CD4-positive, alpha-beta T cell treated with Interleukin-21 for 1 hour (primary cell): Measurements from ENCODE around the gene CCT3.
"Not testable (repeated sequence)": the region's sequence is repeated elsewhere in the genome, so short reads cannot be mapped to it uniquely, and the experiment has no call there.

ENCODE experiments used
- DNase-seq: peaks from one replicate; pipeline ENCODE4 v3.0.0-alpha.2; 2020

Gene CCT3

GRCh38 chr1:156368157-156368658 is 30.1 kb upstream of the CCT3 start:
- DNase-seq, result no peak

- no peak for DNase-seq
Observed at GRCh38 chr1:156367383-156368156, 29.5 kb upstream of the CCT3 start.

GRCh38 chr1:156366378-156367166 is 28.5 kb upstream of the CCT3 start:
- DNase-seq, result no peak

GRCh38 chr1:156365754-156366153 is 27.7 kb upstream of the CCT3 start:
- no peak for DNase-seq

DNA sequence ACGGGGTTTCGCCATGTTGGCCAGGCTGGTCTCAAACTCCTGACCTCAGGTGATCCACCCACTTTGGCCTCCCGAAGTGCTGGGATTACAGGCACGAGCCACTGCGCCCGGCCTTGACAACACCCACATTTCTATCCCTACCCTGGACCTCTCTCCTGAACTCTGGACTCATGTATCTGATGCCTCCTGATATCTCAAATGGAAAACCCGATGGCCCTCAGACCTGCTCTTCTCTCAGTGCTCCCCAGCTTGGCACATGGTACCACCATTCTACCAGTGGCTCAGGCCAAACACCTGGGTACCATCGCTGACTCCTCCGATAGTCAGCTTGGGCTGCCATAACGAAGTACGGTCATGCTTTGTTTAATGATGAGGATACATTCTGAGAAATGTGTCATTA is 22.4 kb upstream of the CCT3 start:
- DNase-seq, result no peak

- DNase-seq, result no peak
Observed at GRCh38 chr1:156359973-156360372, 21.9 kb upstream of the CCT3 start.

DNA sequence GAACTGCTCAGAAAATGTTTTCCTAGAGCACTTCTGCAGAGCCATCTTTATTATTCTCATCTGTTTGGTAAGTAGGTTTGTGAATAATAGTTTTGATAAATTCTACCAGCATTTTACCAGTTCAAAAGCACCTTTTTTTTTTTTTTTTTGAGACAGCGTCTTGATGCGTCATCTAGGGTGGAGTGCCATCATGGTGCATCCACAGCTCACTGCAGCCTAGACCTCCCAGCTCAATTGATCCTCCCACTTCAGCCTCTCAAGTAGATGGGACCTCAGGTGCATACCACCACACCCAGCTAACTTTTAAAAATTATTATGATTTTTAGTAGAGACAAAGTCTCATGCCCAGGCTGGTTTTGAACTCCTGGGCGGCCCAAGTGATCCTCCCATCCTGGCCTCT is 21.2 kb upstream of the CCT3 start:
- no peak for DNase-seq

DNA sequence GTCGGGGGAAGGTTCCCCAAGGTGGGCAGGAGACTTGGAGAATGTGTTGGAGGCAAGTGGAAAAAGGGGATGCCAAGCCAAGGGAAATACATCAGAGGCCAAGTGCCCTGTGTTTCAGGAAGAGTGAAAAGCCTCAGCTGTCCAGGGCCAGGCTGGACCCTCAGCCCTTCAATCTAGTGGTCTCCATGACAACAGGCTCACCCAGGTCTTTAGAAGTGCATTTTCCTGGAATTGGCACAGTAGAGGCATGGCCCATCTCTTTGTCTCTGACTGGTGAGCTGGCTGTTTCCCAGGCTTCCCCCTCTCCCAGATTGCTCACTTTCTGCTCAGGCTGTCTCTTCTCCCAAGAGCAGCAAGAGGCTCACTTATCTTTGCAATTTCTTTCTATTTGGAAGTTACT is 20.5 kb upstream of the CCT3 start:
- no peak for DNase-seq

GRCh38 chr1:156357977-156358376 is 19.9 kb upstream of the CCT3 start:
- no peak for DNase-seq

- DNase-seq, result peak; percentile 73
Observed at GRCh38 chr1:156356875-156357534, 18.9 kb upstream of the CCT3 start.

- DNase-seq, result no peak
Observed at GRCh38 chr1:156356262-156356874, 18.3 kb upstream of the CCT3 start.

- DNase-seq, result not testable (repeated sequence)
Observed at GRCh38 chr1:156352481-156352880, 14.4 kb upstream of the CCT3 start.

DNA sequence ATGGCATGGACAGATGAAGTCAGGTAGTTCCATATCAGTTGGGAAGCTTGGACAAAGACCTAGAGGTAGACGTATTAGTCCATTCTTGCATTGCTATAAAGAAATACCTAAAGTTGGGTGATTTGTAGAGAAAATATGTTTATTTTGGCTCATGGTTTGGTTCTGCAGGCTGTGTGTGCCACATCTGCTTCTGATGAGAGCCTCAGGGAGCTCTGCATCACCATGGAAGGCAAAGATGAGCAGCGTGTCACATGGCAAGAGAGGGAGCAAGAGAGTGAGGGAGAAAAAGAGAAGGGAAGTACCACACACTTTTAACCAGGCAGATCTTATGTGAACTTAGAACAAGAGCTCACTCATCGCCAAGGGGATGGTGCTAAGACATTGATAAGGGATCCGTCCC is 9.2 kb upstream of the CCT3 start:
- DNase-seq, result no peak

DNA sequence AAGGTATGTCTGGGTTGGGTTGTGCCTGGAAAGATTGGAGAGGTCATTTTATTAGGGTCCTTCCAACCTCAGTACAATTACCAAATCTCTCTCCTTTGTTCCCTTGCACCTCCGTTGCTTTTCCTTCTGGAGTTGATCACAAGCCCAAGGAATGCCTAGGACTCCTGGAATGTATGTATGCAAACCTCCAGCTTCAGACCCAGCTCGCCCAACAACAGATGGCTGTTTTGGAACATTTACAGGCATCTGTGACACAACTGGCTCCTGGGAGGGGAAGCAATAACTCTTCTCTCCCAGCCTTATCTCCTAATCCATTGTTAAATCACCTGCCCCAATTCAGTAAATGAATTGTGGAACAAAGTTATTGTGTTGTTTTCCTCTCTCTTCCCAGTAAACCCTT is 8.5 kb upstream of the CCT3 start:
- no peak for DNase-seq

DNA sequence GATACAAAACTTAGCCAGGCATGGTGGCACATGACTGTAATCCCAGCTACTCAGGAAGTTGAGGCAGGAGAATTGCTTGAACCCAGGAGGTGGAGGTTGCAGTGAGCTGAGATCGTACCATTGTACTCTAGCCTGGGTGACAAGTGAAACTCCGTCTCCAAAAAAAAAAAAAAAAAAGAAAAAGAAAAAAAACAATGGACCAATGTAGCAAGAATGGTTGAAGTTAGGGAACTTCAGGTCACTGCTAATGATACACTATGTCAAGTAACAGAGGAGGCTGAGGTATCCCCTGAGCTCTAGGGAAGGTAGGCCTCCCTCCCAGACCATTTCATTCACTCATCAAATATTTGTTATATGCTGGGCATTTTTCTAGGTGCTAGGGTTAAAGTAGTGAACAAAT is 7.9 kb upstream of the CCT3 start:
- DNase-seq, result not testable (repeated sequence)

- no peak for DNase-seq
Observed at GRCh38 chr1:156344409-156344808, 6.3 kb upstream of the CCT3 start.

DNA sequence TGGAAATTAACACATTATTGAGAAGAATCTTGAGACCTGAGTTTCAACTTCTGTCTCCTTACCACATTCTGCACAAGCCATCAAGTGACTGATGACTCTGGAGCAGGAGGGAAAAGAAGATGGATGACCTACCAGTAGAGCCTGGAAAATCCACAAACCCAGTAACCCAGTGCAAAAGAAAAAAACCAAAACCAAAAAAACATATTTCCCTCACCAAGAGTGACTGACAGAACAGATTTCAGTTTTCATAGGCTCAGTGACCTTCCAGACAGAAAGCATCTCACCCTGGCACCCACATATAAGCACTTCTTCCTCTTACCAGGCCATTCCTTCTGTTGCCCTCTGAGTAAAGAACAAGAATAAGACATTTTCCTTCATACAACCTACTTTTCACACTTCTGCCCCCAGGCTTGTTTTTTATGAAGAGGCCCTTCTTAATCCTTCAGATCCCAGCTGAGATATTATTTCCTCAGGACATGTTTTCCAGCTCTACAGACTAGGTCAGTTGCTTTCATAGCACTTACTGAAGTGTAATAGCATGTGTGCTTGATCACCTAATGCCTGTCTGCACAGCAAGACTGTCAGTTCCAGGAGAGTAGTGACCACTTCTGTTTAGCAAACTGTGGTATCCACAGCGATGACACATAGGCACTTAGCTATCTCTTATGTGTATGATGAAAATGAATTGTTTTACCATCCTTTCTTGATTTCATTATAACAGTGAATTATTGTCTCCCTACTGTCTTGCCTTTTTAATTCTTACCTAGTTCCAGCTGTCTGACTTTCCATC is 4.3 kb upstream of the CCT3 start:
- no peak for DNase-seq

GRCh38 chr1:156337888-156338179 is 258 bp downstream of the CCT3 start:
- DNase-seq, result no peak

- no peak for DNase-seq
Observed at GRCh38 chr1:156337052-156337887, 822 bp downstream of the CCT3 start.

GRCh38 chr1:156336242-156336641 is 1.9 kb downstream of the CCT3 start:
- DNase-seq, result peak; percentile 17

DNA sequence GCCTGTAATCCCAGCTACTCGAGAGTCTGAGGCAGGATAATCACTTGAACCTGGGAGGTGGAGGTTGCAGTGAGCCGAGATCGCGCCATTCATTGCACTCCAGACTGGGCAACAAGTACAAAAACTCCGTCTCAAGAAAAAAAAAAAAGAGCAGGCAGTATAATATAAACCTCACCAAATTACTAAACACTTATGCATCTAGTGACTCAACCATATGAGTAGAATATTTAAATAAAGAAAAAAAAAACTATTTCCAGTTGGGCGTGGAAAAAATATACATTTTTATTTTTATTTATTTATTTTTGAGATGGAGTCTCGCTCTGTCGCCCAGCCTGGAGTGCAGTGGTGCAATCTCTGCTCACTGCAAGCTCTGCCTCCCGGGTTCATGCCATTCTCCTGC is 14.9 kb downstream of the CCT3 start:
- DNase-seq, result not testable (repeated sequence)

GRCh38 chr1:156320560-156320959 is 17.5 kb downstream of the CCT3 start:
- DNase-seq, result no peak
